GM23338 (cell line): ENCODE measurements around the gene ARHGEF10L. TPM values are rescaled to one million over a fixed set of nuclear protein-coding genes. Genes with fewer than 3 reads are reported as not detected.

Experiments used
- ATAC-seq: fragments of 200-7000 bp; cut with Tn5 transposase; 3 replicates; pipeline ENCODE4 v1.9.1; 2020
- DNase-seq: peaks from one replicate; pipeline ENCODE4 v3.0.0-alpha.2; 2015; ENCODE audit warnings: low spot score
- H2AFZ ChIP-seq: fragments of 200-600 bp; sonication (generic); 2 replicates; pipeline ENCODE4 v1.8.0; 2016; ENCODE audit warnings: antibody characterized with exemption, mild to moderate bottlenecking, moderate library complexity
- H3F3A ChIP-seq: fragments of 200-600 bp; sonication (generic); replicated peaks from 2 replicates; pipeline ENCODE4 v1.8.0; 2017; ENCODE audit warnings: antibody characterized with exemption, mixed run types, low read depth
- H3K27ac ChIP-seq: fragments of 200-600 bp; sonication (generic); 2 replicates; pipeline ENCODE4 v1.6.1; 2016; ENCODE audit warnings: low read depth
- H3K27me3 ChIP-seq: fragments of 200-600 bp; sonication (generic); 2 replicates; pipeline ENCODE4 v1.8.0; 2016; ENCODE audit warnings: mild to moderate bottlenecking, mixed run types, moderate library complexity; ENCODE audit not compliant: insufficient read depth
- H3K36me3 ChIP-seq: fragments of 200-600 bp; sonication (generic); 2 replicates; pipeline ENCODE4 v1.8.0; 2016; ENCODE audit warnings: mild to moderate bottlenecking; ENCODE audit not compliant: insufficient read depth
- H3K4me1 ChIP-seq: fragments of 200-600 bp; sonication (generic); 2 replicates; pipeline ENCODE4 v1.8.0; 2016; ENCODE audit warnings: mild to moderate bottlenecking, moderate library complexity; ENCODE audit not compliant: insufficient read depth
- H3K4me2 ChIP-seq: fragments of 200-600 bp; sonication (generic); 2 replicates; pipeline ENCODE4 v1.7.1; 2017; ENCODE audit warnings: mixed run types
- H3K4me3 ChIP-seq: fragments of 200-600 bp; sonication (generic); 2 replicates; pipeline ENCODE4 v1.6.1; 2016; ENCODE audit warnings: mixed run types
- H3K79me2 ChIP-seq: fragments of 200-600 bp; sonication (generic); replicated peaks from 2 replicates; pipeline ENCODE4 v1.8.0; 2017; ENCODE audit warnings: mild to moderate bottlenecking; ENCODE audit not compliant: insufficient read depth
- H3K9me2 ChIP-seq: fragments of 200-600 bp; sonication (generic); 2 replicates; pipeline ENCODE4 v1.8.0; 2017; ENCODE audit not compliant: insufficient read depth
- H4K20me1 ChIP-seq: fragments of 200-600 bp; sonication (generic); replicated peaks from 2 replicates; pipeline ENCODE4 v1.8.0; 2017; ENCODE audit warnings: mild to moderate bottlenecking; ENCODE audit not compliant: insufficient read depth
- H3K27ac Mint-ChIP-seq: 2 replicates; pipeline ENCODE4 v1.8.0; 2020; ENCODE audit warnings: inconsistent platforms, mild to moderate bottlenecking, moderate library complexity, mixed read lengths
- H3K27me3 Mint-ChIP-seq: 3 replicates; pipeline ENCODE4 v1.8.0; 2022; ENCODE audit warnings: low read depth, mild to moderate bottlenecking, moderate library complexity, mixed read lengths, inconsistent platforms; ENCODE audit not compliant: insufficient read depth, poor library complexity
- H3K36me3 Mint-ChIP-seq: 3 replicates; pipeline ENCODE4 v1.8.0; 2021; ENCODE audit warnings: low read depth, mild to moderate bottlenecking, inconsistent platforms, moderate library complexity, mixed read lengths
- H3K4me1 Mint-ChIP-seq: 3 replicates; pipeline ENCODE4 v1.8.0; 2020; ENCODE audit warnings: mild to moderate bottlenecking, inconsistent platforms, mixed read lengths
- H3K4me3 Mint-ChIP-seq: 3 replicates; pipeline ENCODE4 v1.8.0; 2021; ENCODE audit warnings: moderate library complexity, mild to moderate bottlenecking, inconsistent platforms, mixed read lengths
- H3K9me3 Mint-ChIP-seq: 3 replicates; pipeline ENCODE4 v1.8.0; 2020; ENCODE audit warnings: moderate library complexity, mild to moderate bottlenecking, inconsistent platforms, mixed read lengths
- CREB1 ChIP-seq: fragments of 250-450 bp; sonication (Bioruptor Pico); IDR thresholded peaks from 2 replicates; pipeline ENCODE4 v1.5.0; 2020; ENCODE audit warnings: low read depth, mild to moderate bottlenecking, moderate library complexity
- EZH2 ChIP-seq: fragments of 200-600 bp; sonication (generic); IDR thresholded peaks from one replicate; pipeline ENCODE4 v1.8.0; 2017; ENCODE audit warnings: antibody characterized with exemption, mild to moderate bottlenecking, low read depth; ENCODE audit not compliant: unreplicated experiment
- EZH2phosphoT487 ChIP-seq: fragments of 200-600 bp; sonication (generic); IDR thresholded peaks from one replicate; pipeline ENCODE4 v1.8.1; 2018; ENCODE audit warnings: antibody characterized with exemption; ENCODE audit not compliant: unreplicated experiment
- JUNB ChIP-seq: IDR thresholded peaks from one replicate; pipeline ENCODE4 v1.6.1; 2016; ENCODE audit warnings: antibody characterized with exemption; ENCODE audit not compliant: unreplicated experiment
- NANOG ChIP-seq: IDR thresholded peaks from 2 replicates; pipeline ENCODE4 v1.6.1; 2016; ENCODE audit warnings: antibody characterized with exemption, borderline replicate concordance
- POLR2AphosphoS5 ChIP-seq: IDR thresholded peaks from 2 replicates; pipeline ENCODE4 v1.6.1; 2016; ENCODE audit warnings: antibody characterized with exemption, low read depth
- STAT1 ChIP-seq: IDR thresholded peaks from one replicate; pipeline ENCODE4 v1.6.1; 2016; ENCODE audit warnings: antibody characterized with exemption; ENCODE audit not compliant: unreplicated experiment
- ZNF114 ChIP-seq: fragments of 250-450 bp; sonication (Bioruptor Pico); IDR thresholded peaks from 2 replicates; pipeline ENCODE4 v1.5.0; 2020; ENCODE audit warnings: mild to moderate bottlenecking, moderate library complexity
- ZNF331 ChIP-seq: fragments of 250-450 bp; sonication (Bioruptor Pico); IDR thresholded peaks from 2 replicates; pipeline ENCODE4 v1.5.0; 2020; ENCODE audit warnings: low read depth, mild to moderate bottlenecking, moderate library complexity
- polyA plus RNA-seq: library from polyadenylated mRNA; unstranded; fragments of >200 nt; fragmentation: Nextera tagmentation; extraction: Ambion mirVana; gene quantifications from 2 replicates; pipeline ENCODE4 v1.2.1, GENCODE V29; 2016
- total RNA-seq: library from RNA; depleted of rRNA; stranded (reverse); fragments of >200 nt; shearing (Covaris generic); gene quantifications from 2 replicates; pipeline ENCODE4 v1.2.3, GENCODE V29; 2014
- TF ChIP-seq, protein P1 (sequence below): IDR thresholded peaks from 2 replicates; pipeline ENCODE4 v1.6.1; 2016; ENCODE audit warnings: antibody characterized with exemption
- TF ChIP-seq, protein P2 (sequence below): fragments of 250-450 bp; sonication (Bioruptor Pico); IDR thresholded peaks from 2 replicates; pipeline ENCODE4 v1.5.0; 2020; ENCODE audit warnings: mild to moderate bottlenecking, moderate library complexity
- TF ChIP-seq, protein P3 (sequence below), 2 experiments: fragments of 200-600 bp in 1 of 2; sonication (generic) in 1 of 2; conservative IDR thresholded peaks; 2 replicates each; pipeline versions ENCODE4 v1.5.1 to v1.6.1; 2016 to 2017; ENCODE audit warnings: antibody characterized with exemption in 2 of 2, low read depth in 2 of 2, mild to moderate bottlenecking in 2 of 2, moderate library complexity in 1 of 2
- TF ChIP-seq, protein P4 (sequence below): IDR thresholded peaks from one replicate; pipeline ENCODE4 v1.6.1; 2018; ENCODE audit warnings: antibody characterized with exemption; ENCODE audit not compliant: unreplicated experiment

Gene ARHGEF10L
- total and polyA plus RNA-seq, 2 experiments from 2014 or later, result 12.1 to 46.8 TPM

DNA sequence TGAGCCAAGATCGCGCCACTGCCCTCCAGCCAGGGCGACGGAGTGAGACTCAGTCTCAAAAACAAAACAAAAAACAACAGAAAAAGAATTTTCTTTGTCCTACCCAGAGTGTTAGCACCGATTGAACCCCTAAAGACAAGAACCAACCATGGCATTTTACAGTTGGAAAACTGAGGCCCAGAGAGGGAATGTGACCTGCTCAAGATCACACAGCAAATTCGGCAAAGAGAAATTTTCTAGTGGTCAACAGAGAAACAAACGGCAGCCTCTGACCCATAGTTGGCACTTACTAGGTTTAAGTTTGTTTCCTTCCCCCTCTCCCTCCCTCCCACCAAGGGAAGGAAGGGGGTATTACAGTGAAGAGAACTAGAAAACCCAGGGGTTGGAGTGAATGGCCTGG is 195.1 kb downstream of the ARHGEF10L start:
- H3K4me1 ChIP-seq, result no peaks in the 10 kb centered on the region
- no peak for TF ChIP-seq POLR2AphosphoS5
- TF ChIP-seq ZNF114 (CRISPR knock-in tag), result no peak
- TF ChIP-seq EZH2, result no peak
- TF ChIP-seq NANOG, result no peak
- no peak for TF ChIP-seq CREB1 (CRISPR knock-in tag)
- TF ChIP-seq, protein P1, sequence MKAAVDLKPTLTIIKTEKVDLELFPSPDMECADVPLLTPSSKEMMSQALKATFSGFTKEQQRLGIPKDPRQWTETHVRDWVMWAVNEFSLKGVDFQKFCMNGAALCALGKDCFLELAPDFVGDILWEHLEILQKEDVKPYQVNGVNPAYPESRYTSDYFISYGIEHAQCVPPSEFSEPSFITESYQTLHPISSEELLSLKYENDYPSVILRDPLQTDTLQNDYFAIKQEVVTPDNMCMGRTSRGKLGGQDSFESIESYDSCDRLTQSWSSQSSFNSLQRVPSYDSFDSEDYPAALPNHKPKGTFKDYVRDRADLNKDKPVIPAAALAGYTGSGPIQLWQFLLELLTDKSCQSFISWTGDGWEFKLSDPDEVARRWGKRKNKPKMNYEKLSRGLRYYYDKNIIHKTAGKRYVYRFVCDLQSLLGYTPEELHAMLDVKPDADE, result no peak
- TF ChIP-seq EZH2phosphoT487, result no peak
- TF ChIP-seq, protein P2, sequence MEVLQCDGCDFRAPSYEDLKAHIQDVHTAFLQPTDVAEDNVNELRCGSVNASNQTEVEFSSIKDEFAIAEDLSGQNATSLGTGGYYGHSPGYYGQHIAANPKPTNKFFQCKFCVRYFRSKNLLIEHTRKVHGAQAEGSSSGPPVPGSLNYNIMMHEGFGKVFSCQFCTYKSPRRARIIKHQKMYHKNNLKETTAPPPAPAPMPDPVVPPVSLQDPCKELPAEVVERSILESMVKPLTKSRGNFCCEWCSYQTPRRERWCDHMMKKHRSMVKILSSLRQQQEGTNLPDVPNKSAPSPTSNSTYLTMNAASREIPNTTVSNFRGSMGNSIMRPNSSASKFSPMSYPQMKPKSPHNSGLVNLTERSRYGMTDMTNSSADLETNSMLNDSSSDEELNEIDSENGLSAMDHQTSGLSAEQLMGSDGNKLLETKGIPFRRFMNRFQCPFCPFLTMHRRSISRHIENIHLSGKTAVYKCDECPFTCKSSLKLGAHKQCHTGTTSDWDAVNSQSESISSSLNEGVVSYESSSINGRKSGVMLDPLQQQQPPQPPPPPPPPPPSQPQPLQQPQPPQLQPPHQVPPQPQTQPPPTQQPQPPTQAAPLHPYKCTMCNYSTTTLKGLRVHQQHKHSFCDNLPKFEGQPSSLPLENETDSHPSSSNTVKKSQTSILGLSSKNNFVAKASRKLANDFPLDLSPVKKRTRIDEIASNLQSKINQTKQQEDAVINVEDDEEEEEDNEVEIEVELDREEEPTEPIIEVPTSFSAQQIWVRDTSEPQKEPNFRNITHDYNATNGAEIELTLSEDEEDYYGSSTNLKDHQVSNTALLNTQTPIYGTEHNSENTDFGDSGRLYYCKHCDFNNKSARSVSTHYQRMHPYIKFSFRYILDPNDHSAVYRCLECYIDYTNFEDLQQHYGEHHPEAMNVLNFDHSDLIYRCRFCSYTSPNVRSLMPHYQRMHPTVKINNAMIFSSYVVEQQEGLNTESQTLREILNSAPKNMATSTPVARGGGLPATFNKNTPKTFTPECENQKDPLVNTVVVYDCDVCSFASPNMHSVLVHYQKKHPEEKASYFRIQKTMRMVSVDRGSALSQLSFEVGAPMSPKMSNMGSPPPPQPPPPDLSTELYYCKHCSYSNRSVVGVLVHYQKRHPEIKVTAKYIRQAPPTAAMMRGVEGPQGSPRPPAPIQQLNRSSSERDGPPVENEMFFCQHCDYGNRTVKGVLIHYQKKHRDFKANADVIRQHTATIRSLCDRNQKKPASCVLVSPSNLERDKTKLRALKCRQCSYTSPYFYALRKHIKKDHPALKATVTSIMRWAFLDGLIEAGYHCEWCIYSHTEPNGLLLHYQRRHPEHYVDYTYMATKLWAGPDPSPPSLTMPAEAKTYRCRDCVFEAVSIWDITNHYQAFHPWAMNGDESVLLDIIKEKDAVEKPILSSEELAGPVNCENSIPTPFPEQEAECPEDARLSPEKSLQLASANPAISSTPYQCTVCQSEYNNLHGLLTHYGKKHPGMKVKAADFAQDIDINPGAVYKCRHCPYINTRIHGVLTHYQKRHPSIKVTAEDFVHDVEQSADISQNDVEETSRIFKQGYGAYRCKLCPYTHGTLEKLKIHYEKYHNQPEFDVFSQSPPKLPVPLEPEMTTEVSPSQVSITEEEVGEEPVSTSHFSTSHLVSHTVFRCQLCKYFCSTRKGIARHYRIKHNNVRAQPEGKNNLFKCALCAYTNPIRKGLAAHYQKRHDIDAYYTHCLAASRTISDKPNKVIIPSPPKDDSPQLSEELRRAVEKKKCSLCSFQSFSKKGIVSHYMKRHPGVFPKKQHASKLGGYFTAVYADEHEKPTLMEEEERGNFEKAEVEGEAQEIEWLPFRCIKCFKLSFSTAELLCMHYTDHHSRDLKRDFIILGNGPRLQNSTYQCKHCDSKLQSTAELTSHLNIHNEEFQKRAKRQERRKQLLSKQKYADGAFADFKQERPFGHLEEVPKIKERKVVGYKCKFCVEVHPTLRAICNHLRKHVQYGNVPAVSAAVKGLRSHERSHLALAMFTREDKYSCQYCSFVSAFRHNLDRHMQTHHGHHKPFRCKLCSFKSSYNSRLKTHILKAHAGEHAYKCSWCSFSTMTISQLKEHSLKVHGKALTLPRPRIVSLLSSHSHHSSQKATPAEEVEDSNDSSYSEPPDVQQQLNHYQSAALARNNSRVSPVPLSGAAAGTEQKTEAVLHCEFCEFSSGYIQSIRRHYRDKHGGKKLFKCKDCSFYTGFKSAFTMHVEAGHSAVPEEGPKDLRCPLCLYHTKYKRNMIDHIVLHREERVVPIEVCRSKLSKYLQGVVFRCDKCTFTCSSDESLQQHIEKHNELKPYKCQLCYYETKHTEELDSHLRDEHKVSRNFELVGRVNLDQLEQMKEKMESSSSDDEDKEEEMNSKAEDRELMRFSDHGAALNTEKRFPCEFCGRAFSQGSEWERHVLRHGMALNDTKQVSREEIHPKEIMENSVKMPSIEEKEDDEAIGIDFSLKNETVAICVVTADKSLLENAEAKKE (CRISPR knock-in tag), result no peak
- no peak for TF ChIP-seq ZNF331
- TF ChIP-seq JUNB, result no peak
- TF ChIP-seq STAT1, result no peak
- TF ChIP-seq, protein P3, sequence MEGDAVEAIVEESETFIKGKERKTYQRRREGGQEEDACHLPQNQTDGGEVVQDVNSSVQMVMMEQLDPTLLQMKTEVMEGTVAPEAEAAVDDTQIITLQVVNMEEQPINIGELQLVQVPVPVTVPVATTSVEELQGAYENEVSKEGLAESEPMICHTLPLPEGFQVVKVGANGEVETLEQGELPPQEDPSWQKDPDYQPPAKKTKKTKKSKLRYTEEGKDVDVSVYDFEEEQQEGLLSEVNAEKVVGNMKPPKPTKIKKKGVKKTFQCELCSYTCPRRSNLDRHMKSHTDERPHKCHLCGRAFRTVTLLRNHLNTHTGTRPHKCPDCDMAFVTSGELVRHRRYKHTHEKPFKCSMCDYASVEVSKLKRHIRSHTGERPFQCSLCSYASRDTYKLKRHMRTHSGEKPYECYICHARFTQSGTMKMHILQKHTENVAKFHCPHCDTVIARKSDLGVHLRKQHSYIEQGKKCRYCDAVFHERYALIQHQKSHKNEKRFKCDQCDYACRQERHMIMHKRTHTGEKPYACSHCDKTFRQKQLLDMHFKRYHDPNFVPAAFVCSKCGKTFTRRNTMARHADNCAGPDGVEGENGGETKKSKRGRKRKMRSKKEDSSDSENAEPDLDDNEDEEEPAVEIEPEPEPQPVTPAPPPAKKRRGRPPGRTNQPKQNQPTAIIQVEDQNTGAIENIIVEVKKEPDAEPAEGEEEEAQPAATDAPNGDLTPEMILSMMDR (conservative IDR thresholded peaks at IDR 0.05; ENCODE audit: low read depth in 2 of 2), result no peak
- TF ChIP-seq, protein P4, sequence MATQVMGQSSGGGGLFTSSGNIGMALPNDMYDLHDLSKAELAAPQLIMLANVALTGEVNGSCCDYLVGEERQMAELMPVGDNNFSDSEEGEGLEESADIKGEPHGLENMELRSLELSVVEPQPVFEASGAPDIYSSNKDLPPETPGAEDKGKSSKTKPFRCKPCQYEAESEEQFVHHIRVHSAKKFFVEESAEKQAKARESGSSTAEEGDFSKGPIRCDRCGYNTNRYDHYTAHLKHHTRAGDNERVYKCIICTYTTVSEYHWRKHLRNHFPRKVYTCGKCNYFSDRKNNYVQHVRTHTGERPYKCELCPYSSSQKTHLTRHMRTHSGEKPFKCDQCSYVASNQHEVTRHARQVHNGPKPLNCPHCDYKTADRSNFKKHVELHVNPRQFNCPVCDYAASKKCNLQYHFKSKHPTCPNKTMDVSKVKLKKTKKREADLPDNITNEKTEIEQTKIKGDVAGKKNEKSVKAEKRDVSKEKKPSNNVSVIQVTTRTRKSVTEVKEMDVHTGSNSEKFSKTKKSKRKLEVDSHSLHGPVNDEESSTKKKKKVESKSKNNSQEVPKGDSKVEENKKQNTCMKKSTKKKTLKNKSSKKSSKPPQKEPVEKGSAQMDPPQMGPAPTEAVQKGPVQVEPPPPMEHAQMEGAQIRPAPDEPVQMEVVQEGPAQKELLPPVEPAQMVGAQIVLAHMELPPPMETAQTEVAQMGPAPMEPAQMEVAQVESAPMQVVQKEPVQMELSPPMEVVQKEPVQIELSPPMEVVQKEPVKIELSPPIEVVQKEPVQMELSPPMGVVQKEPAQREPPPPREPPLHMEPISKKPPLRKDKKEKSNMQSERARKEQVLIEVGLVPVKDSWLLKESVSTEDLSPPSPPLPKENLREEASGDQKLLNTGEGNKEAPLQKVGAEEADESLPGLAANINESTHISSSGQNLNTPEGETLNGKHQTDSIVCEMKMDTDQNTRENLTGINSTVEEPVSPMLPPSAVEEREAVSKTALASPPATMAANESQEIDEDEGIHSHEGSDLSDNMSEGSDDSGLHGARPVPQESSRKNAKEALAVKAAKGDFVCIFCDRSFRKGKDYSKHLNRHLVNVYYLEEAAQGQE, result no peak
- no peaks in the 10 kb centered on the region for H3K9me2 ChIP-seq
- H3K79me2 ChIP-seq, result no peaks in the 10 kb centered on the region
- no peak overlapping the region for H2AFZ ChIP-seq
- Mint-ChIP-seq H3K27me3 (peaks cover 2% of the 10 kb centered on the region), H3K36me3 (no peaks in the 10 kb centered on the region), H3K4me3 (no peak overlapping the region), H3K27ac (no peak overlapping the region), H3K9me3 (no peaks in the 10 kb centered on the region), H3K4me1 (peaks cover 18% of the 10 kb centered on the region)
- H3K27ac ChIP-seq, result no peak overlapping the region
- ATAC-seq (no peak), DNase-seq (no peak)
- H3K4me3 ChIP-seq, result no peak overlapping the region
- H3K36me3 ChIP-seq, result no peaks in the 10 kb centered on the region
- H4K20me1 ChIP-seq, result no peaks in the 10 kb centered on the region
- H3K4me2 ChIP-seq, result no peak overlapping the region
- no peaks in the 10 kb centered on the region for H3F3A ChIP-seq
- H3K27me3 ChIP-seq, result no peaks in the 10 kb centered on the region
